Upper lobe of left lung (tissue), 4 donors: ENCODE measurements around the gene SCFD2.

Experiments
- CTCF ChIP-seq, 6 experiments: fragments of 450-650 bp in 4 of 6; fragments of 200-600 bp in 2 of 6; sonication (generic) in 2 of 6; IDR thresholded peaks; one replicate each; pipeline ENCODE4 v1.5.1; 2016 to 2019; ENCODE audit warnings: antibody characterized with exemption in 6 of 6
- EP300 ChIP-seq, 4 donors: sonication (generic); formaldehyde crosslinking; IDR thresholded peaks; one replicate each; pipeline ENCODE4 v1.5.1; 2017; ENCODE audit warnings: antibody characterized with exemption in 4 of 4, control low read depth in 2 of 4
- POLR2A ChIP-seq, 4 donors: fragments of 450-650 bp; IDR thresholded peaks; one replicate each; pipeline ENCODE4 v1.5.1; 2016 to 2017; ENCODE audit warnings: antibody characterized with exemption in 4 of 4, mild to moderate bottlenecking in 2 of 4

DNA sequence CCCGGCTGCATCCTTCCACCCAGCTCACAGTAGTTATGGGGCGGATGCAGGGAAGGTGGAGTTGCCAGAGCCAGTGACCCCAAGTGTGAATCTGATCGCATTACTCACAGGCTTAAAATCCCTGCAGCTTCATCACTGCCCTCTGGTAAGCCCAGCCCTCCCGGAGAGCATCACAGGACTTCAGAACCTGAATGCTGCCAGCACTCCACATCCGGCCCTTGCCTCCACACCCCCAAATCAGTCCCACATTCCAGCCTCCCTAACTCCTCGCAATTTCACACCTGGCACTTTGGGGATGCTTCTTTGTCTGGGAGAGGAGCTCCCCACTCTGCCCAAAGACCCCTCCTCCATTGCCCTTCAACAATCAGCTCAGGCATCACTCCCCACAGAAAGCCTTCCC is 488.2 kb downstream of the SCFD2 start:
- TF ChIP-seq EP300 (IDR thresholded peaks at IDR 0.05) = no peak
- TF ChIP-seq CTCF (IDR thresholded peaks at IDR 0.05) = no peak
- TF ChIP-seq POLR2A (IDR thresholded peaks at IDR 0.05) = no peak
